Thoracic aorta (tissue), 2 donors: ENCODE results near the gene DSG3. TPM values are rescaled to one million over a fixed set of nuclear protein-coding genes. Genes with fewer than 3 reads are reported as not detected.

Experiments used
- ATAC-seq: fragments of 150-250 bp; one replicate; pipeline ENCODE4 v1.8.0; 2017; ENCODE audit warnings: low read depth; ENCODE audit not compliant: insufficient number of reproducible peaks, low FRiP score
- DNase-seq: peaks from one replicate; pipeline ENCODE4 v3.0.0-alpha.2; 2020; ENCODE audit warnings: low spot score
- H3K27ac ChIP-seq, 2 donors: fragments of 200-600 bp; sonication (generic); 1 replicate in 1 of 2; 2 replicates in 1 of 2; pipeline ENCODE4 v1.5.1; 2016; ENCODE audit warnings: mild to moderate bottlenecking in 2 of 2, moderate library complexity in 2 of 2
- H3K27me3 ChIP-seq: fragments of 200-600 bp; sonication (generic); replicated peaks from 2 replicates; pipeline ENCODE4 v1.6.0; 2016; ENCODE audit warnings: mild to moderate bottlenecking; ENCODE audit not compliant: insufficient read depth
- H3K36me3 ChIP-seq: fragments of 200-600 bp; sonication (generic); one replicate; pipeline ENCODE4 v1.5.1; 2016
- H3K4me1 ChIP-seq, 2 donors: fragments of 200-600 bp; sonication (generic); 1 replicate in 1 of 2; 2 replicates in 1 of 2; pipeline versions ENCODE4 v1.5.1 to v1.6.0; 2016; ENCODE audit warnings: low read depth in 2 of 2, mild to moderate bottlenecking in 1 of 2; ENCODE audit not compliant: control insufficient read depth in 1 of 2
- H3K4me3 ChIP-seq: fragments of 200-600 bp; sonication (generic); 2 replicates; pipeline ENCODE4 v1.5.1; 2016; ENCODE audit warnings: mild to moderate bottlenecking
- H3K9me3 ChIP-seq: fragments of 200-600 bp; sonication (generic); 2 replicates; pipeline ENCODE4 v1.5.1; 2016
- CTCF ChIP-seq: fragments of 200-600 bp; sonication (generic); IDR thresholded peaks from one replicate; pipeline ENCODE4 v1.5.1; 2019; ENCODE audit warnings: antibody characterized with exemption
- total RNA-seq, 2 donors: library from RNA; depleted of rRNA; stranded (reverse); fragments of >200 nt; gene quantifications; one replicate each; pipeline versions ENCODE4 v1.1.0 to v1.2.3, GENCODE V29; 2016

DSG3 gene
- total RNA-seq, 2 donors from 2014 or later, result 0.27 TPM; not detected in 1

- no peaks in the 10 kb centered on the region for H3K9me3 ChIP-seq
- no peaks in the 10 kb centered on the region for H3K36me3 ChIP-seq
- H3K4me1 ChIP-seq, result no peaks in the 10 kb centered on the region
- no peak for DNase-seq
- no peaks in the 10 kb centered on the region for H3K27me3 ChIP-seq
- no peak overlapping the region for H3K4me3 ChIP-seq
- ATAC-seq, result no peak
- TF ChIP-seq CTCF, result no peak
- H3K27ac ChIP-seq, result no peak overlapping the region
Observed at GRCh38 chr18:31430072-31430471, 17.5 kb upstream of the DSG3 start.

GRCh38 chr18:31430554-31430953 is 17.0 kb upstream of the DSG3 start:
- no peaks in the 10 kb centered on the region for H3K36me3 ChIP-seq
- ATAC-seq, result no peak
- no peaks in the 10 kb centered on the region for H3K4me1 ChIP-seq
- no peak for TF ChIP-seq CTCF
- no peak for DNase-seq
- H3K9me3 ChIP-seq, result no peaks in the 10 kb centered on the region
- H3K27me3 ChIP-seq, result no peaks in the 10 kb centered on the region
- H3K4me3 ChIP-seq, result no peak overlapping the region
- no peak overlapping the region for H3K27ac ChIP-seq

- Histone ChIP-seq H3K27me3 (no peaks in the 10 kb centered on the region), H3K27ac (no peak overlapping the region), H3K9me3 (no peaks in the 10 kb centered on the region), H3K4me1 (no peaks in the 10 kb centered on the region), H3K36me3 (no peaks in the 10 kb centered on the region), H3K4me3 (no peak overlapping the region)
- no peak for DNase-seq
- no peak for TF ChIP-seq CTCF
- no peak for ATAC-seq
Observed at GRCh38 chr18:31432316-31432715, 15.2 kb upstream of the DSG3 start.

- ATAC-seq (no peak), DNase-seq (no peak)
- H3K9me3 ChIP-seq, result no peaks in the 10 kb centered on the region
- no peak overlapping the region for H3K27ac ChIP-seq
- no peaks in the 10 kb centered on the region for H3K4me1 ChIP-seq
- H3K4me3 ChIP-seq, result no peak overlapping the region
- H3K36me3 ChIP-seq, result no peaks in the 10 kb centered on the region
- H3K27me3 ChIP-seq, result no peaks in the 10 kb centered on the region
- no peak for TF ChIP-seq CTCF
Observed at GRCh38 chr18:31436825-31437224, 10.7 kb upstream of the DSG3 start.

GRCh38 chr18:31438402-31438801 is 9.1 kb upstream of the DSG3 start:
- H3K36me3 ChIP-seq, result no peaks in the 10 kb centered on the region
- H3K27ac ChIP-seq, result no peak overlapping the region
- H3K9me3 ChIP-seq, result no peaks in the 10 kb centered on the region
- no peaks in the 10 kb centered on the region for H3K27me3 ChIP-seq
- H3K4me1 ChIP-seq, result no peaks in the 10 kb centered on the region
- no peak for ATAC-seq
- TF ChIP-seq CTCF, result no peak
- no peak for DNase-seq
- H3K4me3 ChIP-seq, result no peak overlapping the region
